Stimulated activated naive B cell treated with anti-CD40 and anti-IgM and Interleukin-4, amounts not matched to agents 10 μg/mL and 1 μg/mL and 100 μg/mL, for 72 hours (primary cell): ENCODE data around the gene DDX3X.
"Not testable (repeated sequence)": the region's sequence is repeated elsewhere in the genome, so short reads cannot be mapped to it uniquely, and the experiment has no call there.

ENCODE experiments used
- ATAC-seq, 2 donors: fragments of 150-1000 bp; cut with Tn5 transposase; replicated peaks; 2 replicates each; pipeline ENCODE4 v1.10.0; 2021; ENCODE audit warnings: moderate library complexity in 1 of 2
- DNase-seq: peaks from one replicate; pipeline ENCODE4 v3.0.0; 2021
- H3K27ac Mint-ChIP-seq: one replicate; pipeline ENCODE4 v1.8.0; 2022; ENCODE audit warnings: mild to moderate bottlenecking, mixed read lengths
- H3K27me3 Mint-ChIP-seq, 2 donors: one replicate each; pipeline ENCODE4 v1.8.0; 2022; ENCODE audit warnings: mixed read lengths in 2 of 2
- H3K36me3 Mint-ChIP-seq, 2 donors: one replicate each; pipeline ENCODE4 v1.8.0; 2022; ENCODE audit warnings: mixed read lengths in 2 of 2, mild to moderate bottlenecking in 1 of 2
- H3K4me1 Mint-ChIP-seq, 2 donors: one replicate each; pipeline ENCODE4 v1.8.0; 2022; ENCODE audit warnings: mixed read lengths in 2 of 2, mild to moderate bottlenecking in 1 of 2
- H3K4me3 Mint-ChIP-seq, 2 donors: one replicate each; pipeline ENCODE4 v1.8.0; 2022; ENCODE audit warnings: mild to moderate bottlenecking in 2 of 2, mixed read lengths in 2 of 2, moderate library complexity in 1 of 2
- H3K9me3 Mint-ChIP-seq, 2 donors: one replicate each; pipeline ENCODE4 v1.8.0; 2022; ENCODE audit warnings: mixed read lengths in 2 of 2, mild to moderate bottlenecking in 1 of 2

The DDX3X gene

GRCh38 chrX:41369152-41369551 is 35.2 kb downstream of the DDX3X start:
- H3K9me3 Mint-ChIP-seq, result no peaks in the 10 kb centered on the region
- H3K4me1 Mint-ChIP-seq, result no peaks in the 10 kb centered on the region
- no peak for ATAC-seq
- DNase-seq, result no peak
- no peak overlapping the region for H3K4me3 Mint-ChIP-seq
- peaks cover 0 to 3% of the 10 kb centered on the region in 2 donors for H3K36me3 Mint-ChIP-seq
- H3K27me3 Mint-ChIP-seq, result no peaks in the 10 kb centered on the region
- H3K27ac Mint-ChIP-seq, result no peak overlapping the region

DNA sequence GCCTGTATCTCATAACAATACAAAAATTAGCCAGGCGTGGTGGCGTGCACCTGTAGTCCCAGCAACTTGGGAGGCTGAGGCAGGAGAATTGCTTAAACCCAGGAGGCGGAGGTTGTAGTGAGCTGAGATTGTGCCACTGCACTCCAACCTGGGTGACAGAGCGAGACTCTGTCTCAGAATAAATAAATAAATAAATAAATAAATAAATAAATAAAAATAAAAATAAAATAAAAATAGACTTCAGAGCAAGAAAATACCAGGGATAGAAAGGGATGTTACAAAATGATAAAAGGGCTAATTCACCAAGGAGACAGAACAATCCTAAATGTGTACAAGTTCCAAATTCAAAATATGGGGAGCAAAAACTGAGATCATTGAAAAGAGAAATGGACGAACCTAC is 37.6 kb downstream of the DDX3X start:
- H3K4me3 Mint-ChIP-seq, H3K36me3 Mint-ChIP-seq, DNase-seq, ATAC-seq, H3K27me3 Mint-ChIP-seq, H3K27ac Mint-ChIP-seq, H3K4me1 Mint-ChIP-seq, H3K9me3 Mint-ChIP-seq: not testable (repeated sequence)

DNA sequence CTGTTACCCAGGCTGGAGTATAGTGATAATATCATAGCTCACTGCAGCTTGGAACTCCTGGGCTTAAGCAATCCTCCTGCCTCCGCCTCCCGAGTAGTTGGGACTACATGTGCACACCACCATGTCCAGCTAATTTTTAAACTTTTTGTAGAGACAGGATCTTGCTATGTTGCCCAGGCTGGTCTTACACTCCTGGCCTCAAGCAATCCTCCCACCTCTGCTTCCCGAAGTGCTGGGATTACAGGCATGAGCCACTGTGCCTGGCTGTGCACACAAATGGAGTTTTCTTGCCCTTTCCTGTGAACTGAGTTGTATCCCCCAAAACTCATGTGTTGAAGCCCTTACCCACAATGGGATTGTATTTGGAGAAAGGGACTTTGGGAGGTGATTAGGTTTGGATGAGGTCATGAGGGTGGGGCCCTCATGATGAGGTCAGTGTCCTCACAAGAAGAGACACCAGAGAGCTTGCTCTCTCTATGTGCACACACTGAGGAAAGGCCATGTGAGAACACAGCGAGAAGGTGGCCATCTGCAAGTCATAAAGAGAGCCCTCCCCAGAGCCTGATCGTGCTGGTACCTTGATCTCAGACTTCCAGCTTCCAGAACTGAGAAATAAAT is 40.1 kb downstream of the DDX3X start:
- Mint-ChIP-seq H3K4me1 (peaks cover 0 to 5% of the 10 kb centered on the region in 2 donors), H3K36me3 (peaks cover 0 to under 1% of the 10 kb centered on the region in 2 donors), H3K4me3 (no peak overlapping the region), H3K27me3 (no peaks in the 10 kb centered on the region), H3K9me3 (no peaks in the 10 kb centered on the region), H3K27ac (peak overlapping the region; percentile 59)
- DNase-seq (no peak), ATAC-seq (no peak)

DNA sequence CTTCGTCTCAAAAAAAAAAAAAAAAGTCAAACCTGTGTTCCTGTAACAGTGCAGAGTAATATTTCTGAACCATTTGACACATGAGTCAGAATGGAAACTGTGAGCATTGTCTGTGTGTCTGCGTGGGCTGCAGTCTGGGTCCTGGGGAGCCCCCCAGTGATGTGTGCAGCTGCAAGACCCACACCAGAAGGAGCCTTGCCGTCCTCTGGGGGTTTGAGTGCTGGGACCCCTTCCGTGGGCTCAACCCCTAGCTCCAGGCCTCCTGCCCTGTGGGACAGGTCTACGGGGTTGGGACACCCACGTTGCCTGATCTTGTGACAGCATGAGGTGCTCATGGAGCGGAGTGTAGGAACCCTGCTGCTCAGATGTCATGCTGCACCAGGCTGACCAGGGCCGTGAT is 43.7 kb downstream of the DDX3X start:
- H3K4me3 Mint-ChIP-seq, result no peak overlapping the region
- no peaks in the 10 kb centered on the region for H3K36me3 Mint-ChIP-seq
- H3K27ac Mint-ChIP-seq, result peak overlapping the region; percentile 26
- DNase-seq (peak; percentile 8), ATAC-seq (peak; percentile 65 to 90)
- H3K27me3 Mint-ChIP-seq, result no peaks in the 10 kb centered on the region
- H3K4me1 Mint-ChIP-seq, result peaks cover 0 to 5% of the 10 kb centered on the region in 2 donors
- no peaks in the 10 kb centered on the region for H3K9me3 Mint-ChIP-seq

DNA sequence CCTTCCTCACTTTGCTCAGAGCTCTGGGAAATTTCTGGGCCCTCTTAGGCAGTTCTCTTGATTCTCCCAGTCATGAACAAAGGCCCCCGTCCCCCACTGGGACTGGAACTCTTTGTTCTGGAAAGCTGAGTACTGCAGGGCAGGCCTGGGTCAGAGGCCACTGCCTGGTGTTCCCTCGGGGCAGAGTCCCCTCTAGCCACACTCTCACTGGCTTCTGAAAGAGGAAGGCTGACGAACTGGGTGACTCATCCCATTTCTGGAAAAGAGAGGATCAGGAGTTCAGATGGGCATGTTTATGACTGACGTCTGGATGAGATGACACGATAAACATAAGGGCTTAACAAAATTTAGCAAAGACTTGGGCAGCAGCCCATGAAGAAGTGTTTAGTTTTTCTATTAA is 47.7 kb downstream of the DDX3X start:
- Mint-ChIP-seq H3K4me1 (peaks cover 6% of the 10 kb centered on the region in 2 donors), H3K36me3 (no peaks in the 10 kb centered on the region), H3K27ac (no peak overlapping the region), H3K4me3 (no peak overlapping the region), H3K27me3 (no peaks in the 10 kb centered on the region), H3K9me3 (no peaks in the 10 kb centered on the region)
- no peak for ATAC-seq
- DNase-seq, result no peak

DNA sequence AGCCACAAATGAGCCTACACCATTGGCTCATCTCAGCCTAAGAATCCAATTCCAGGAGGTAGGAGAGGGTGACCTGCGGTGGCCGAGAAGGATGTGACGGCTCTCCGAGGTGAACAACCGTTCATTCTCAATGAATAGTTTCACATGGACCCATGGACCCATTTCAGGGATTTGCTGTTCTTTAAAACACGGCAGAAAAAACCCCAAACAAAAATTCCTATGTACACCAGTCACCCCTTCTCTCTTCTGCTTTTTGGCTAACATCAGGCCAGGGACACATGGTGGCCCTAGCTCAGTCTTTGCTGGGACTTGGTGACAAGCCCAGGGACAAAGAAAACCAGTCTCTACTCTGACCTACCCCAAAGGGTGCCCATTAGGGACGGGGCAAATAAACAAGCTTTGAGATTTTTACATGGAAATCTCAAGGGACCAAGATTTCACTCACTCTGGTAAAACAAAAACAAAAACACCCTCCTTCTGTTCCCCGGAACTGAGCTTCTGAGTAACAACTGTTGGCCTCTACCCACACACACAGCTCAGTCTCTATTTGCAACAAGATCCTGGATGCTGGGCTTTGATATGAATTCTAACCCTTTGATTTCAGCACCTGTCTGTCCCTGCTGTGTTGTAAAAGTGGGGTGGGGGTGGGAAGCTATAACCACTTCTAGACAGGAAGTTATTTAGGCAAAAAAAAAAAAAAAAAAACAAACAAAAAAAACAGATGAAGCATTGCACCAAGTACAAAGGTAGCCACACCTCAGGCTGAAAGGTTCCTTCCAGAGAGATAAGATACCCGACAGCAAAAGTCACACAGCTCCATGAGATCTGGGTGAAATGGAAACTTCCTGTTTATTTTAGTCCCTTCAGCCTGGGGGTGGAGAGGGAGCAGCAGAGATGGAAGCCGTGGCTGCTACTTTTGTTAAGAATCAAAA is 49.0 kb downstream of the DDX3X start:
- H3K4me3 Mint-ChIP-seq, result no peak overlapping the region
- H3K36me3 Mint-ChIP-seq, result no peaks in the 10 kb centered on the region
- DNase-seq, result no peak
- H3K4me1 Mint-ChIP-seq, result peaks cover 2 to 6% of the 10 kb centered on the region in 2 donors
- no peak for ATAC-seq
- no peak overlapping the region for H3K27ac Mint-ChIP-seq
- no peaks in the 10 kb centered on the region for H3K27me3 Mint-ChIP-seq
- no peaks in the 10 kb centered on the region for H3K9me3 Mint-ChIP-seq

GRCh38 chrX:41384051-41384705 is 50.2 kb downstream of the DDX3X start:
- H3K4me3 Mint-ChIP-seq, result no peak overlapping the region
- no peak overlapping the region for H3K27ac Mint-ChIP-seq
- peak in 1 of 2 donors; percentile 34 for ATAC-seq
- no peaks in the 10 kb centered on the region for H3K9me3 Mint-ChIP-seq
- H3K27me3 Mint-ChIP-seq, result peaks cover 0 to 3% of the 10 kb centered on the region in 2 donors
- no peaks in the 10 kb centered on the region for H3K36me3 Mint-ChIP-seq
- peaks cover 2 to 6% of the 10 kb centered on the region in 2 donors for H3K4me1 Mint-ChIP-seq
- DNase-seq, result no peak

DNA sequence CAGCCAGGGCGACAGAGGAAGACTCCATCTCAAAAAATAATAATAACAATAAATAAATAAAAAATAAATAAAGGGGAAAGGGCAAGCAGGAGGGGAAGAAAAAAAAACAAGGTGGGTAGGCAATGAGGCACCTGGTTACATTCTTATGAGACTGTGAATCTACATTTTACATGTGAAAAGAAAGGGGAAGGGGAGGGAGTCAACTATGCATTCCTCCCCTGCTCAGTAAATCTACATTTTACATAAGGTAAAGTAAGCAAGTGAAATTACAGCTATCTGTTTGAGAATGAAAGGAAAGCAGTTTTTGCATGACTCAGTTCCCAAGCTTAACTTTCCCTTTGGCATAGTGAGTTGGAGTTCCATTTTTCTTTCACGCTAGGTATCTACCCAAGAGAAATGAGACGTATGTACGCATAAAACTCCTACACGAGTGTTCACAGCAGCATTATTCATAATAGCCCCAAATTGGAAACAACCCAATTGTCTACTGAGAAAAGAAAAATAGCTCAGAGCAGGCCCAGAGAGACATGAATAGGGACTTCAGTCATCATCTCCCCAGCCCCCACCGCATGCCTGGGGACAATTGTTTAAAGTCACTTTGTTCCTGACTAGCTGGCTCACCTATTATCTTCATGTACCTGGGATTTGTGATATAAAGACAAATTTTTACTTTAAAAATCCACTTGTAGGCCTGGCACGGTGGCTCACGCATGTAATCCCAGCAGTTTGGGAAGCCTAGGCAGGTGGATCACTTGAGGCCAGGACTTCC is 52.4 kb downstream of the DDX3X start:
- no peak overlapping the region for H3K27ac Mint-ChIP-seq
- no peaks in the 10 kb centered on the region for H3K9me3 Mint-ChIP-seq
- H3K4me3 Mint-ChIP-seq, result no peak overlapping the region
- H3K27me3 Mint-ChIP-seq, result peaks cover 0 to 8% of the 10 kb centered on the region in 2 donors
- peaks cover 2 to 6% of the 10 kb centered on the region in 2 donors for H3K4me1 Mint-ChIP-seq
- DNase-seq (no peak), ATAC-seq (no peak)
- no peaks in the 10 kb centered on the region for H3K36me3 Mint-ChIP-seq

GRCh38 chrX:41388543-41388942 is 54.6 kb downstream of the DDX3X start:
- no peaks in the 10 kb centered on the region for H3K9me3 Mint-ChIP-seq
- no peak overlapping the region for H3K4me3 Mint-ChIP-seq
- peaks cover 0 to 8% of the 10 kb centered on the region in 2 donors for H3K27me3 Mint-ChIP-seq
- peaks cover 0 to 2% of the 10 kb centered on the region in 2 donors for H3K4me1 Mint-ChIP-seq
- H3K36me3 Mint-ChIP-seq, result no peaks in the 10 kb centered on the region
- no peak overlapping the region for H3K27ac Mint-ChIP-seq
- ATAC-seq, result no peak
- DNase-seq, result no peak

DNA sequence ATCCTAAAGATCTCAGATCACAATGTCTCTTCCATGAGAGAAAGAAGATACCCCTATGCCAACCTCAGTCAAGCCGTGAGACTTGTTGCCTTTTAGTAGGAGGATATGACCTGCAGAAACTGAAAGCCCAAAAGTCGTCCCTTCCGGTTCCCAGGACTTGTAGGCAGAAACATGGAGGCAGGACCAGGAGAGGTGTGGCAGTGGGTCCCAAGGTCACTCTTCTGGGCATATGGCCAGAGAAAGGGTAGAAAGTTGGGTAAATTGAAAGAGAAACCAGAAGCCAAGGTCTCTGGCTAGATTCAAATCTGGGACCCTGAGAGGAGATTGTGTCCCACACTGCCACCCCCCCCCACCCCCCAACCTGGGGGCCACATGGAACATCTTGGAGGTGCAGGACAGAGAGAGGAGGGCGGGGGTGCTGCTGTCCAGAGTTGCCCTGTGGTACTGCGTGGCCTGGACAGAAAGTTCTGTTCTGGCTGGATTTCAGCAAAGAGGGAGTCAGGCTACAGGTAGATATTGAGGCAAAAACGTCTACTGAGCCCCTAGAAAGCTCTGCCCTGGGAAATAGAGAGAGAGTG is 55.4 kb downstream of the DDX3X start:
- no peak for ATAC-seq
- no peak overlapping the region for H3K27ac Mint-ChIP-seq
- peaks cover 0 to 8% of the 10 kb centered on the region in 2 donors for H3K27me3 Mint-ChIP-seq
- no peaks in the 10 kb centered on the region for H3K4me1 Mint-ChIP-seq
- H3K36me3 Mint-ChIP-seq, result no peaks in the 10 kb centered on the region
- H3K4me3 Mint-ChIP-seq, result no peak overlapping the region
- no peaks in the 10 kb centered on the region for H3K9me3 Mint-ChIP-seq
- DNase-seq, result no peak

GRCh38 chrX:41390576-41390975 is 56.6 kb downstream of the DDX3X start:
- not testable (repeated sequence) for H3K4me3 Mint-ChIP-seq, DNase-seq, H3K36me3 Mint-ChIP-seq, H3K4me1 Mint-ChIP-seq, H3K27ac Mint-ChIP-seq, ATAC-seq, H3K9me3 Mint-ChIP-seq, H3K27me3 Mint-ChIP-seq

GRCh38 chrX:41391606-41392005 is 57.6 kb downstream of the DDX3X start:
- no peaks in the 10 kb centered on the region for H3K36me3 Mint-ChIP-seq
- ATAC-seq (no peak), DNase-seq (no peak)
- H3K27me3 Mint-ChIP-seq, result peaks cover 0 to 8% of the 10 kb centered on the region in 2 donors
- no peaks in the 10 kb centered on the region for H3K9me3 Mint-ChIP-seq
- no peak overlapping the region for H3K27ac Mint-ChIP-seq
- no peaks in the 10 kb centered on the region for H3K4me1 Mint-ChIP-seq
- H3K4me3 Mint-ChIP-seq, result no peak overlapping the region

DNA sequence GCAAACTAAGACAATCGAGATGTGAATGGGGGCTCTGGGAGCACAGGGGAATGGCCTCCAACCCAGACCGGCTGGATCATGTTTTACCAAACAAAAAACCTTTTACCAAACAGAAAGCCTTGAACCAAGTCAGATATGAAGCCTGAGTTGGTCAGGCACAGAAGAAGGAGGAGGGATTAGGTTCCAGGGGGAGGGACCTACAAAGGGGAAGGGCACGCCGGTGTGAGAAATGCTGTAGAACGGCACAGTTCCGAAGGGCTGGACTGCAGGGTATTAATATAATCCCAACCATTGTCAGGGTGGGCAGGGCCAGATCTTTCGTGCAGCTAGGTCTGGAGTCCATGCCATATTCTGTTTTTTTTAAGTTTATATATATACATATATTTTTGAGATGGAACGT is 60.3 kb downstream of the DDX3X start:
- Mint-ChIP-seq H3K4me3 (no peak overlapping the region), H3K36me3 (no peaks in the 10 kb centered on the region), H3K4me1 (no peaks in the 10 kb centered on the region), H3K27me3 (peaks cover 0 to 4% of the 10 kb centered on the region in 2 donors), H3K9me3 (no peaks in the 10 kb centered on the region), H3K27ac (no peak overlapping the region)
- ATAC-seq, result no peak
- no peak for DNase-seq

DNA sequence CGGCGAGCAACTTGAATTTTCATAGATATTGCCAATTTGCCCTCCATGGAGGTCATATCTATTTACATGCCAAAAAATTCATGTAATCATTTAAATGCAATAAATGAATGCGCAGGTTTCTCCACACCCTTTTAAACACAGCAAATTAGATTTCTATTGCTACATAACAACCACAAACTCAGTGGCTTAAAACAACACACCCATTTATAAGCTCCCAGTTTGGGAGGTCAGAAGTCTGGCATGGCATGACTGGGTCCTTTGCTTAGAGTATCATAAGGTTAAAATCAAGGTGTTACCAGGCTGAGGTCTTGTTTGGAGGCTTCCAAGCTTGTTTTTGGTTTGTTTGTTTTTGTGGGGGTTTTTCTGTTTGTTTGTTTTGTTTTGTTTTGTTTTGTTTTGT is 63.3 kb downstream of the DDX3X start:
- ATAC-seq, result no peak
- Mint-ChIP-seq H3K9me3 (no peaks in the 10 kb centered on the region), H3K4me3 (no peak overlapping the region), H3K27me3 (no peaks in the 10 kb centered on the region), H3K27ac (no peak overlapping the region), H3K4me1 (no peaks in the 10 kb centered on the region), H3K36me3 (no peaks in the 10 kb centered on the region)
- DNase-seq, result no peak
